Ovary (tissue), 9 donors: ENCODE measurements around the gene SLC9A6. TPM values are rescaled to one million over a fixed set of nuclear protein-coding genes. Genes with fewer than 3 reads are reported as not detected.

Source experiments
- DNase-seq, 5 donors: peaks; one replicate each; pipeline ENCODE4 v3.0.0-alpha.2; 2019 to 2020
- H3K27ac ChIP-seq, 2 donors: fragments of 200-600 bp; one replicate each; pipeline versions ENCODE4 v1.5.1 to v1.8.0; 2019 to 2022
- H3K27me3 ChIP-seq: fragments of 200-600 bp; one replicate; pipeline ENCODE4 v1.8.0; 2022
- H3K36me3 ChIP-seq: fragments of 200-600 bp; sonication (generic); one replicate; pipeline ENCODE4 v1.5.1; 2019
- H3K4me1 ChIP-seq: one replicate; pipeline ENCODE4 v1.8.1; 2013; ENCODE audit warnings: mild to moderate bottlenecking, moderate library complexity; ENCODE audit not compliant: insufficient read depth
- H3K4me3 ChIP-seq: fragments of 200-600 bp; sonication (generic); one replicate; pipeline ENCODE4 v1.5.1; 2017
- H3K9me3 ChIP-seq, 2 donors: fragments of 200-600 bp in 1 of 2; sonication (generic) in 1 of 2; one replicate each; pipeline versions ENCODE4 v1.5.1 to v1.8.1; 2013 to 2019; ENCODE audit warnings: mild to moderate bottlenecking in 1 of 2, moderate library complexity in 1 of 2
- EP300 ChIP-seq: sonication (generic); formaldehyde crosslinking; IDR thresholded peaks from one replicate; pipeline ENCODE4 v1.6.1; 2017; ENCODE audit warnings: antibody characterized with exemption
- POLR2A ChIP-seq: fragments of 450-650 bp; IDR thresholded peaks from one replicate; pipeline ENCODE4 v1.6.1; 2017; ENCODE audit warnings: antibody characterized with exemption, mild to moderate bottlenecking, moderate library complexity
- WGBS, 3 donors: extraction: QIAGEN DNeasy Blood & Tissue Kit in 1 of 3; methylation state at CpG; one replicate each; pipeline versions ENCODE4 v1.1.5 to v1.1.7; 2013 to 2017; 5-methylcytosine and 5-hydroxymethylcytosine counted together
- intact Hi-C, 4 donors: fragments of 100-400 bp; cut with DNase I; formaldehyde crosslinking; loops; one replicate each; pipeline versions ENCODE4 v1.11.0 to v1.15.1; 2022 to 2023
- polyA plus RNA-seq, 2 donors: library from polyadenylated mRNA; stranded (reverse); fragments of 200-250 nt in 1 of 2; fragments of 350-450 nt in 1 of 2; fragmentation: Illumina TruSeq in 1 of 2; extraction: RNeasy Lipid Tissue Mini Kit (QIAGEN cat#74804) in 1 of 2; gene quantifications; one replicate each; pipeline ENCODE4 v1.2.3, GENCODE V29; 2013 to 2014
- total RNA-seq, 7 donors: library from RNA; depleted of rRNA in 2 of 7; stranded (reverse); fragments of >200 nt in 2 of 7; fragmentation: NEBNext Ultra II Directional in 3 of 7; extraction: Animal tissue kit (Norgen Biotek cat#: 25700) in 3 of 7; gene quantifications; one replicate each; pipeline versions ENCODE4 v1.1.0 to v1.2.4, GENCODE V29; 2016 to 2023
- TF ChIP-seq, protein P1 (sequence below), 3 donors: fragments of 450-650 bp in 2 of 3; fragments of 200-600 bp in 1 of 3; IDR thresholded peaks; one replicate each; pipeline versions ENCODE4 v1.5.1 to v1.8.0; 2016 to 2022; ENCODE audit warnings: antibody characterized with exemption in 3 of 3, mild to moderate bottlenecking in 1 of 3
- donor health status: DM: no; HTN: no; CAD: no; lungs with moderate emphysema.
- donor health status: DM: no; HTN: no; CAD: no.
- donor health status: Bipolar disorder and iron deficiency.
- donor health status: DM: yes; HTN: yes; CAD: no.
- donor health status: DM: no; HTN: no; CAD: no.
- donor health status: DM: yes; HTN: yes; CAD: no.

The SLC9A6 gene
- total and polyA plus RNA-seq, 9 donors, result 9.2 to 18.6 (median 12.7) TPM

DNA sequence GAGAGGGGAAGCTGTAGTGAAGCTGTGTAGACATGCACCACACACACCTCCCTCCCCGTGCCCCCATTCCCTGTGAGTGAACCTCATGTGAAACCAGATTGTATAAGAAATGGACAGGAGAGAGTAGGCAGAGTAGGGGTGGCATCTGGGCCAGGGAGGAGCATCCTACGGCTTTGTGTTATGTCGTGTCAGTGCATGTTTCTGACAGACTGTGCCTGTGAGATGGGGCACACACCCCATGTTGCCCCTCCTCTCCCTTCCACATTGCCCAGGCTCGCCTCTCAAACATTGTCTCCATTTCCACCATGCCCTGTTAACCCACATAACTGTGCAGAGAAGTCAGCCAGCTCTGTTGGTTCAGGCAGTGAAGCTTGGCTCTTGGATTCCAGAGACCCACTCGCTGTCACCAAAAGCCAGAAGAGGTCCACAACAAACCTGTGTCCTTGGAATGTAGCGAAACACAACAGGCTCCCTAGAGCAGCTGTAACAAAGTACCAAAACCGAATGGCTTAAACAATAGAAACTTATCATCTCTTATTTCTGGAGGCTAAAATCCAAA, 56.1 kb downstream of the SLC9A6 start:
- Histone ChIP-seq H3K4me3 (no peak overlapping the region), H3K27me3 (no peaks in the 10 kb centered on the region), H3K36me3 (no peaks in the 10 kb centered on the region), H3K27ac (no peak overlapping the region), H3K4me1 (no peaks in the 10 kb centered on the region), H3K9me3 (no peaks in the 10 kb centered on the region)
- DNase-seq, result no peak
- TF ChIP-seq, protein P1, sequence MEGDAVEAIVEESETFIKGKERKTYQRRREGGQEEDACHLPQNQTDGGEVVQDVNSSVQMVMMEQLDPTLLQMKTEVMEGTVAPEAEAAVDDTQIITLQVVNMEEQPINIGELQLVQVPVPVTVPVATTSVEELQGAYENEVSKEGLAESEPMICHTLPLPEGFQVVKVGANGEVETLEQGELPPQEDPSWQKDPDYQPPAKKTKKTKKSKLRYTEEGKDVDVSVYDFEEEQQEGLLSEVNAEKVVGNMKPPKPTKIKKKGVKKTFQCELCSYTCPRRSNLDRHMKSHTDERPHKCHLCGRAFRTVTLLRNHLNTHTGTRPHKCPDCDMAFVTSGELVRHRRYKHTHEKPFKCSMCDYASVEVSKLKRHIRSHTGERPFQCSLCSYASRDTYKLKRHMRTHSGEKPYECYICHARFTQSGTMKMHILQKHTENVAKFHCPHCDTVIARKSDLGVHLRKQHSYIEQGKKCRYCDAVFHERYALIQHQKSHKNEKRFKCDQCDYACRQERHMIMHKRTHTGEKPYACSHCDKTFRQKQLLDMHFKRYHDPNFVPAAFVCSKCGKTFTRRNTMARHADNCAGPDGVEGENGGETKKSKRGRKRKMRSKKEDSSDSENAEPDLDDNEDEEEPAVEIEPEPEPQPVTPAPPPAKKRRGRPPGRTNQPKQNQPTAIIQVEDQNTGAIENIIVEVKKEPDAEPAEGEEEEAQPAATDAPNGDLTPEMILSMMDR (IDR thresholded peaks at IDR 0.05), result no peak
- TF ChIP-seq POLR2A (no peak), EP300 (no peak)
- 70 to 76% (median 71%) methylated on average over 7 of the region's 7 CpGs for WGBS, 3 donors
- intact Hi-C loops, result no loop called here

GRCh38 chrX:136045008-136045407, 59.8 kb downstream of the SLC9A6 start:
- TF ChIP-seq, protein P1 (IDR thresholded peaks at IDR 0.05), result no peak
- TF ChIP-seq EP300 (no peak), POLR2A (no peak)
- no peak overlapping the region for H3K27ac ChIP-seq
- WGBS, 3 donors, result 59 to 69% (median 67%) methylated on average over 5 of the region's 5 CpGs
- no peak for DNase-seq
- H3K4me1 ChIP-seq, result no peaks in the 10 kb centered on the region
- intact Hi-C loops, result no loop called here
- H3K9me3 ChIP-seq, result no peaks in the 10 kb centered on the region
- H3K4me3 ChIP-seq, result no peak overlapping the region
- no peaks in the 10 kb centered on the region for H3K36me3 ChIP-seq
- H3K27me3 ChIP-seq, result no peaks in the 10 kb centered on the region

- no peak overlapping the region for H3K4me3 ChIP-seq
- 45 to 52% (median 51%) methylated on average over 13 of the region's 13 CpGs for WGBS, 3 donors
- TF ChIP-seq EP300, result no peak
- TF ChIP-seq, protein P1 (IDR thresholded peaks at IDR 0.05), result no peak
- TF ChIP-seq POLR2A, result no peak
- H3K36me3 ChIP-seq, result no peaks in the 10 kb centered on the region
- no peaks in the 10 kb centered on the region for H3K9me3 ChIP-seq
- H3K4me1 ChIP-seq, result no peaks in the 10 kb centered on the region
- no peaks in the 10 kb centered on the region for H3K27me3 ChIP-seq
- intact Hi-C loops, result no loop called here
- DNase-seq, result no peak
- no peak overlapping the region for H3K27ac ChIP-seq
These were observed 61.2 kb downstream of the SLC9A6 start for GRCh38 chrX:136046295-136047015.

DNA sequence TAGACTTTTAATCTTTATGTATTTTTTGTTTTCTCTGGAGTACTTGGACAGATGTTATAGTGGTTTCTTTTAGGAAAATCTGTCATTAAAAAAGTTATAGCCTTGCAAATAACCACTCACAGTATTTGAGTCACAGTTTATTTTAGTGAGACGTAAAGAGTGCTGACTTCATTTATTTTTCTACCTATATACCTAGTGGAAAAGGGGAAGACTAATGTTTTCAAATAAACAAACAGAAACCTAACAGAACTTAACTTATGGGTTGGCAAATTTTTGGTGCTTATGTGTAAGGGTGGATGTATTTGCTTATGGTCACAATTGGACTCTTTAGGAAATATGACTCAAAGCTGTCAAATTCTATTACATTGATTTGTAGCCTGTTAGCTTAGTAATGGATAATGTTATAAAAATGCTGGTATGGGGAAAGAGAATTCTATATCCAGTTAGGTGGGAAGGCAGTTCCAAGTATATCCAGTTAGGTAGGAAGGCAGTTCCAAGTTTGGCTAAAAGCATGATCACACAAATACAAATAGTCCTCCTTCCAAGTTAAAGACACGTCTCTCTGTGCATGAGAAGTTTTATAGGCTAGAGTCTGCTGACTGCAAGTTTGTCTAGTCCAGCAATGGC, 61.9 kb downstream of the SLC9A6 start:
- TF ChIP-seq, protein P1 (IDR thresholded peaks at IDR 0.05), result no peak
- no peak for TF ChIP-seq POLR2A
- TF ChIP-seq EP300, result no peak
- intact Hi-C loops, result no loop called here
- 34 to 44% (median 41%) methylated on average over 2 of the region's 2 CpGs for WGBS, 3 donors

More for the DNA sequence above, 61.9 kb downstream of the SLC9A6 start:
- Histone ChIP-seq H3K9me3 (no peaks in the 10 kb centered on the region), H3K27me3 (no peaks in the 10 kb centered on the region), H3K27ac (no peak overlapping the region), H3K4me1 (no peaks in the 10 kb centered on the region), H3K4me3 (no peak overlapping the region), H3K36me3 (no peaks in the 10 kb centered on the region)
- no peak for DNase-seq
